GM23338 (cell line): ENCODE data around the gene CNOT4. TPM values are rescaled to one million over a fixed set of nuclear protein-coding genes. Genes with fewer than 3 reads are reported as not detected.

Experiments used
- ATAC-seq: fragments of 200-7000 bp; cut with Tn5 transposase; 3 replicates; pipeline ENCODE4 v1.9.1; 2020
- DNase-seq: peaks from one replicate; pipeline ENCODE4 v3.0.0-alpha.2; 2015; ENCODE audit warnings: low spot score
- H2AFZ ChIP-seq: fragments of 200-600 bp; sonication (generic); 2 replicates; pipeline ENCODE4 v1.8.0; 2016; ENCODE audit warnings: antibody characterized with exemption, mild to moderate bottlenecking, moderate library complexity
- H3F3A ChIP-seq: fragments of 200-600 bp; sonication (generic); replicated peaks from 2 replicates; pipeline ENCODE4 v1.8.0; 2017; ENCODE audit warnings: antibody characterized with exemption, mixed run types, low read depth
- H3K27ac ChIP-seq: fragments of 200-600 bp; sonication (generic); 2 replicates; pipeline ENCODE4 v1.6.1; 2016; ENCODE audit warnings: low read depth
- H3K27me3 ChIP-seq: fragments of 200-600 bp; sonication (generic); 2 replicates; pipeline ENCODE4 v1.8.0; 2016; ENCODE audit warnings: mild to moderate bottlenecking, mixed run types, moderate library complexity; ENCODE audit not compliant: insufficient read depth
- H3K36me3 ChIP-seq: fragments of 200-600 bp; sonication (generic); 2 replicates; pipeline ENCODE4 v1.8.0; 2016; ENCODE audit warnings: mild to moderate bottlenecking; ENCODE audit not compliant: insufficient read depth
- H3K4me1 ChIP-seq: fragments of 200-600 bp; sonication (generic); 2 replicates; pipeline ENCODE4 v1.8.0; 2016; ENCODE audit warnings: mild to moderate bottlenecking, moderate library complexity; ENCODE audit not compliant: insufficient read depth
- H3K4me2 ChIP-seq: fragments of 200-600 bp; sonication (generic); 2 replicates; pipeline ENCODE4 v1.7.1; 2017; ENCODE audit warnings: mixed run types
- H3K4me3 ChIP-seq: fragments of 200-600 bp; sonication (generic); 2 replicates; pipeline ENCODE4 v1.6.1; 2016; ENCODE audit warnings: mixed run types
- H3K79me2 ChIP-seq: fragments of 200-600 bp; sonication (generic); replicated peaks from 2 replicates; pipeline ENCODE4 v1.8.0; 2017; ENCODE audit warnings: mild to moderate bottlenecking; ENCODE audit not compliant: insufficient read depth
- H3K9me2 ChIP-seq: fragments of 200-600 bp; sonication (generic); 2 replicates; pipeline ENCODE4 v1.8.0; 2017; ENCODE audit not compliant: insufficient read depth
- H4K20me1 ChIP-seq: fragments of 200-600 bp; sonication (generic); replicated peaks from 2 replicates; pipeline ENCODE4 v1.8.0; 2017; ENCODE audit warnings: mild to moderate bottlenecking; ENCODE audit not compliant: insufficient read depth
- H3K27ac Mint-ChIP-seq: 2 replicates; pipeline ENCODE4 v1.8.0; 2020; ENCODE audit warnings: inconsistent platforms, mild to moderate bottlenecking, moderate library complexity, mixed read lengths
- H3K27me3 Mint-ChIP-seq: 3 replicates; pipeline ENCODE4 v1.8.0; 2022; ENCODE audit warnings: low read depth, mild to moderate bottlenecking, moderate library complexity, mixed read lengths, inconsistent platforms; ENCODE audit not compliant: insufficient read depth, poor library complexity
- H3K36me3 Mint-ChIP-seq: 3 replicates; pipeline ENCODE4 v1.8.0; 2021; ENCODE audit warnings: low read depth, mild to moderate bottlenecking, inconsistent platforms, moderate library complexity, mixed read lengths
- H3K4me1 Mint-ChIP-seq: 3 replicates; pipeline ENCODE4 v1.8.0; 2020; ENCODE audit warnings: mild to moderate bottlenecking, inconsistent platforms, mixed read lengths
- H3K4me3 Mint-ChIP-seq: 3 replicates; pipeline ENCODE4 v1.8.0; 2021; ENCODE audit warnings: moderate library complexity, mild to moderate bottlenecking, inconsistent platforms, mixed read lengths
- H3K9me3 Mint-ChIP-seq: 3 replicates; pipeline ENCODE4 v1.8.0; 2020; ENCODE audit warnings: moderate library complexity, mild to moderate bottlenecking, inconsistent platforms, mixed read lengths
- CREB1 ChIP-seq: fragments of 250-450 bp; sonication (Bioruptor Pico); IDR thresholded peaks from 2 replicates; pipeline ENCODE4 v1.5.0; 2020; ENCODE audit warnings: low read depth, mild to moderate bottlenecking, moderate library complexity
- ETS1 ChIP-seq: IDR thresholded peaks from 2 replicates; pipeline ENCODE4 v1.6.1; 2016; ENCODE audit warnings: antibody characterized with exemption
- EZH2phosphoT487 ChIP-seq: fragments of 200-600 bp; sonication (generic); IDR thresholded peaks from one replicate; pipeline ENCODE4 v1.8.1; 2018; ENCODE audit warnings: antibody characterized with exemption; ENCODE audit not compliant: unreplicated experiment
- JUNB ChIP-seq: IDR thresholded peaks from one replicate; pipeline ENCODE4 v1.6.1; 2016; ENCODE audit warnings: antibody characterized with exemption; ENCODE audit not compliant: unreplicated experiment
- NANOG ChIP-seq: IDR thresholded peaks from 2 replicates; pipeline ENCODE4 v1.6.1; 2016; ENCODE audit warnings: antibody characterized with exemption, borderline replicate concordance
- POLR2AphosphoS5 ChIP-seq: IDR thresholded peaks from 2 replicates; pipeline ENCODE4 v1.6.1; 2016; ENCODE audit warnings: antibody characterized with exemption, low read depth
- REST ChIP-seq: IDR thresholded peaks from one replicate; pipeline ENCODE4 v1.6.1; 2018; ENCODE audit warnings: antibody characterized with exemption; ENCODE audit not compliant: unreplicated experiment
- STAT1 ChIP-seq: IDR thresholded peaks from one replicate; pipeline ENCODE4 v1.6.1; 2016; ENCODE audit warnings: antibody characterized with exemption; ENCODE audit not compliant: unreplicated experiment
- ZNF331 ChIP-seq: fragments of 250-450 bp; sonication (Bioruptor Pico); IDR thresholded peaks from 2 replicates; pipeline ENCODE4 v1.5.0; 2020; ENCODE audit warnings: low read depth, mild to moderate bottlenecking, moderate library complexity
- polyA plus RNA-seq: library from polyadenylated mRNA; unstranded; fragments of >200 nt; fragmentation: Nextera tagmentation; extraction: Ambion mirVana; gene quantifications from 2 replicates; pipeline ENCODE4 v1.2.1, GENCODE V29; 2016
- total RNA-seq: library from RNA; depleted of rRNA; stranded (reverse); fragments of >200 nt; shearing (Covaris generic); gene quantifications from 2 replicates; pipeline ENCODE4 v1.2.3, GENCODE V29; 2014
- TF ChIP-seq, protein P1 (sequence below): fragments of 250-450 bp; sonication (Bioruptor Pico); IDR thresholded peaks from 2 replicates; pipeline ENCODE4 v1.5.0; 2020; ENCODE audit warnings: mild to moderate bottlenecking, moderate library complexity

Gene CNOT4
- total and polyA plus RNA-seq, 2 experiments from 2014 or later: 18.9 to 26.2 TPM

DNA sequence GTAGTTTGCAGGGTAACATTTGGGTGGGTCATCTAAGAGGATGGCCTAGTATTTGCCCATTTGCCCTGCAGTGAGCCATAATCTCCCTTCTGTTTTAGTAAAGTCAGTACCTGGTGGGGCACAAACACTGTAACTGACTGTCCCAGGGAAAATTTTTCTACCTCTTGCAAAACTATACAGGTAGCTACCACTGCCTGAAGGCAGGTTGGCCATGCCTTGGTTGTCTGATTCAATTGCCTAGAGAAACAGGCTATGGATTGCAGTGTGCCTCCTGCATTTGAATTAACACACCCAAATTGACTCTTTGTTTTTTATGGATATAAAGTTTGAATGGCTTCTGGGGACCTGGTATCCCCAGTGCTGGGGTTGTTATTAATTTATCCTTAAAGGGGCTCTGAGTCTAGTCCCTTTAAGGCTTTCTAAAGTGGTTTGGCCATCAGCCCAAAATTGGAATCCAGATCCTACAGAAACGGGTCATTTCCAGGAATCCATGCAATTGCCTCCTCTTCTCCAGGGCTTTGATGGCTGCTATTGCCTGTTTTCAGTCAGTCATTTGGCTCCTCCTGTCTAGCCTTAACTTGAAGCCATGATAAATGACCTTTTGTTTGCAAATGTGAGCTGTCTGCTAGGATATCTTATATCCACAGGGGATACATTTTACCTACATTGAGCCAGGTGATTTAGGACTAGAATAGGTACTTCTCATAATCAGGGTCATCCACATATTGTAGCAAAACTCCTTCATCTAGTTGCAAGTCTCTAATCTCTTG is 187.1 kb downstream of the CNOT4 start (continued):
- TF ChIP-seq, protein P1, sequence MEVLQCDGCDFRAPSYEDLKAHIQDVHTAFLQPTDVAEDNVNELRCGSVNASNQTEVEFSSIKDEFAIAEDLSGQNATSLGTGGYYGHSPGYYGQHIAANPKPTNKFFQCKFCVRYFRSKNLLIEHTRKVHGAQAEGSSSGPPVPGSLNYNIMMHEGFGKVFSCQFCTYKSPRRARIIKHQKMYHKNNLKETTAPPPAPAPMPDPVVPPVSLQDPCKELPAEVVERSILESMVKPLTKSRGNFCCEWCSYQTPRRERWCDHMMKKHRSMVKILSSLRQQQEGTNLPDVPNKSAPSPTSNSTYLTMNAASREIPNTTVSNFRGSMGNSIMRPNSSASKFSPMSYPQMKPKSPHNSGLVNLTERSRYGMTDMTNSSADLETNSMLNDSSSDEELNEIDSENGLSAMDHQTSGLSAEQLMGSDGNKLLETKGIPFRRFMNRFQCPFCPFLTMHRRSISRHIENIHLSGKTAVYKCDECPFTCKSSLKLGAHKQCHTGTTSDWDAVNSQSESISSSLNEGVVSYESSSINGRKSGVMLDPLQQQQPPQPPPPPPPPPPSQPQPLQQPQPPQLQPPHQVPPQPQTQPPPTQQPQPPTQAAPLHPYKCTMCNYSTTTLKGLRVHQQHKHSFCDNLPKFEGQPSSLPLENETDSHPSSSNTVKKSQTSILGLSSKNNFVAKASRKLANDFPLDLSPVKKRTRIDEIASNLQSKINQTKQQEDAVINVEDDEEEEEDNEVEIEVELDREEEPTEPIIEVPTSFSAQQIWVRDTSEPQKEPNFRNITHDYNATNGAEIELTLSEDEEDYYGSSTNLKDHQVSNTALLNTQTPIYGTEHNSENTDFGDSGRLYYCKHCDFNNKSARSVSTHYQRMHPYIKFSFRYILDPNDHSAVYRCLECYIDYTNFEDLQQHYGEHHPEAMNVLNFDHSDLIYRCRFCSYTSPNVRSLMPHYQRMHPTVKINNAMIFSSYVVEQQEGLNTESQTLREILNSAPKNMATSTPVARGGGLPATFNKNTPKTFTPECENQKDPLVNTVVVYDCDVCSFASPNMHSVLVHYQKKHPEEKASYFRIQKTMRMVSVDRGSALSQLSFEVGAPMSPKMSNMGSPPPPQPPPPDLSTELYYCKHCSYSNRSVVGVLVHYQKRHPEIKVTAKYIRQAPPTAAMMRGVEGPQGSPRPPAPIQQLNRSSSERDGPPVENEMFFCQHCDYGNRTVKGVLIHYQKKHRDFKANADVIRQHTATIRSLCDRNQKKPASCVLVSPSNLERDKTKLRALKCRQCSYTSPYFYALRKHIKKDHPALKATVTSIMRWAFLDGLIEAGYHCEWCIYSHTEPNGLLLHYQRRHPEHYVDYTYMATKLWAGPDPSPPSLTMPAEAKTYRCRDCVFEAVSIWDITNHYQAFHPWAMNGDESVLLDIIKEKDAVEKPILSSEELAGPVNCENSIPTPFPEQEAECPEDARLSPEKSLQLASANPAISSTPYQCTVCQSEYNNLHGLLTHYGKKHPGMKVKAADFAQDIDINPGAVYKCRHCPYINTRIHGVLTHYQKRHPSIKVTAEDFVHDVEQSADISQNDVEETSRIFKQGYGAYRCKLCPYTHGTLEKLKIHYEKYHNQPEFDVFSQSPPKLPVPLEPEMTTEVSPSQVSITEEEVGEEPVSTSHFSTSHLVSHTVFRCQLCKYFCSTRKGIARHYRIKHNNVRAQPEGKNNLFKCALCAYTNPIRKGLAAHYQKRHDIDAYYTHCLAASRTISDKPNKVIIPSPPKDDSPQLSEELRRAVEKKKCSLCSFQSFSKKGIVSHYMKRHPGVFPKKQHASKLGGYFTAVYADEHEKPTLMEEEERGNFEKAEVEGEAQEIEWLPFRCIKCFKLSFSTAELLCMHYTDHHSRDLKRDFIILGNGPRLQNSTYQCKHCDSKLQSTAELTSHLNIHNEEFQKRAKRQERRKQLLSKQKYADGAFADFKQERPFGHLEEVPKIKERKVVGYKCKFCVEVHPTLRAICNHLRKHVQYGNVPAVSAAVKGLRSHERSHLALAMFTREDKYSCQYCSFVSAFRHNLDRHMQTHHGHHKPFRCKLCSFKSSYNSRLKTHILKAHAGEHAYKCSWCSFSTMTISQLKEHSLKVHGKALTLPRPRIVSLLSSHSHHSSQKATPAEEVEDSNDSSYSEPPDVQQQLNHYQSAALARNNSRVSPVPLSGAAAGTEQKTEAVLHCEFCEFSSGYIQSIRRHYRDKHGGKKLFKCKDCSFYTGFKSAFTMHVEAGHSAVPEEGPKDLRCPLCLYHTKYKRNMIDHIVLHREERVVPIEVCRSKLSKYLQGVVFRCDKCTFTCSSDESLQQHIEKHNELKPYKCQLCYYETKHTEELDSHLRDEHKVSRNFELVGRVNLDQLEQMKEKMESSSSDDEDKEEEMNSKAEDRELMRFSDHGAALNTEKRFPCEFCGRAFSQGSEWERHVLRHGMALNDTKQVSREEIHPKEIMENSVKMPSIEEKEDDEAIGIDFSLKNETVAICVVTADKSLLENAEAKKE (CRISPR knock-in tag): no peak
- no peak for TF ChIP-seq ETS1

DNA sequence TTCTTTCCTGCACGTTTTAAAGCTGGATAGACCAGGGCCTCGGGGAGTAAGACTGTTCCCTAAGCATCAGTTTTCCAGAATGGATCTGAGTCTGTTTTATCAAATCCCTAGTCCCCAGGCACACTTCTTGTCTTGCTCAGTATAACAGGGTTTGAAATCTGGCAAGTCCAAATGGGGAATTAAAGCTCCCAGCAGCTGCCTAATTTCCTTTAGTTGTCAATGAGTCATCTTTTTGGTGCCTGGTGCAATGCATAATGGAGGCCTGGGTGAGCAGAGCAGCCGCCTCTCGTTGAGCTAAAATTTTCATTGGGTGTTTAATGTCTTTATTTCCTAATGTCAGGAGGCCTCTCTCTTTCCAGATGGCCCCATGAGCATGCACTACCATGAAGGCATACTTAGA is 188.3 kb downstream of the CNOT4 start:
- H3K27ac Mint-ChIP-seq: no peak overlapping the region
- H2AFZ ChIP-seq: no peak overlapping the region
- DNase-seq: no peak
- TF ChIP-seq POLR2AphosphoS5 (no peak), CREB1 (CRISPR knock-in tag) (no peak), EZH2phosphoT487 (no peak), REST (no peak), STAT1 (no peak), JUNB (no peak), ZNF331 (no peak), NANOG (no peak)

More for the DNA sequence above, 188.3 kb downstream of the CNOT4 start:
- Histone ChIP-seq H3K4me3 (no peak overlapping the region), H4K20me1 (no peaks in the 10 kb centered on the region), H3K4me1 (no peaks in the 10 kb centered on the region), H3K79me2 (no peaks in the 10 kb centered on the region), H3K9me2 (no peaks in the 10 kb centered on the region; the same call in 1 of the 2 replicates), H3K4me2 (no peak overlapping the region), H3K36me3 (no peaks in the 10 kb centered on the region), H3F3A (no peaks in the 10 kb centered on the region), H3K27me3 (no peaks in the 10 kb centered on the region), H3K27ac (no peak overlapping the region)
- Mint-ChIP-seq H3K4me3 (no peak overlapping the region), H3K4me1 (no peaks in the 10 kb centered on the region), H3K9me3 (peaks cover 17% of the 10 kb centered on the region), H3K27me3 (peaks cover 5% of the 10 kb centered on the region), H3K36me3 (peaks cover 6% of the 10 kb centered on the region; the same call in 1 of the 3 replicates)
- ATAC-seq: no peak
